Measurements from ENCODE around the gene NOS1AP.
"Not testable (repeated sequence)": the region's sequence is repeated elsewhere in the genome, so short reads cannot be mapped to it uniquely, and the experiment has no call there.

The NOS1AP gene

GRCh38 chr1:162195567-162195966 lies 126.1 kb downstream of the NOS1AP start:
- DNase-seq (ENCODE audit: low spot score) = no peak

GRCh38 chr1:162196387-162196786 lies 126.9 kb downstream of the NOS1AP start:
- DNase-seq (ENCODE audit: low spot score) = no peak

DNA sequence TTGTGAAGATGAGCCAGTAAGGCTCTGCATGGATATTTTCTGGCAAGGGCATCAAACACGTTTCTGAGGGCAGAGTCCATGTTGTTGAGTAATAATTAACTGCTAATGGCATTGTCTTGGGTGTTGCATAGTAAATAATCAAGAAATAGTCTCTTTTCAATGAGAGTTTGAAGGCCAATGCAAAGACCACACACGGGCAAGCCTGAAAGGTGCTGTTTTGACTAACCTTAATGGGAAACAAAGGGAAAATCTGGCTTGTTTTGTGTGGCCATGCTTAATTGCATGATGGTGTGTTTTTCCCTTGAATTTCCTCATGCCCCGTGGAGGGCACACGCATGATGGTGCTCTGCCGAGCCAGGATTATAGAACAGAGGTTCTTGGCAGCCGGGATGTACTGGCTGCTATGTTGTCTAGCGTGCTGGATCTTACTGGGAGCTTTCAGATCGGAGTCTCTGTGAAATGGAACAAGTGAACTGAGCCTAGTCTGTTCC lies 127.6 kb downstream of the NOS1AP start:
- no peak for DNase-seq (ENCODE audit: low spot score)

DNA sequence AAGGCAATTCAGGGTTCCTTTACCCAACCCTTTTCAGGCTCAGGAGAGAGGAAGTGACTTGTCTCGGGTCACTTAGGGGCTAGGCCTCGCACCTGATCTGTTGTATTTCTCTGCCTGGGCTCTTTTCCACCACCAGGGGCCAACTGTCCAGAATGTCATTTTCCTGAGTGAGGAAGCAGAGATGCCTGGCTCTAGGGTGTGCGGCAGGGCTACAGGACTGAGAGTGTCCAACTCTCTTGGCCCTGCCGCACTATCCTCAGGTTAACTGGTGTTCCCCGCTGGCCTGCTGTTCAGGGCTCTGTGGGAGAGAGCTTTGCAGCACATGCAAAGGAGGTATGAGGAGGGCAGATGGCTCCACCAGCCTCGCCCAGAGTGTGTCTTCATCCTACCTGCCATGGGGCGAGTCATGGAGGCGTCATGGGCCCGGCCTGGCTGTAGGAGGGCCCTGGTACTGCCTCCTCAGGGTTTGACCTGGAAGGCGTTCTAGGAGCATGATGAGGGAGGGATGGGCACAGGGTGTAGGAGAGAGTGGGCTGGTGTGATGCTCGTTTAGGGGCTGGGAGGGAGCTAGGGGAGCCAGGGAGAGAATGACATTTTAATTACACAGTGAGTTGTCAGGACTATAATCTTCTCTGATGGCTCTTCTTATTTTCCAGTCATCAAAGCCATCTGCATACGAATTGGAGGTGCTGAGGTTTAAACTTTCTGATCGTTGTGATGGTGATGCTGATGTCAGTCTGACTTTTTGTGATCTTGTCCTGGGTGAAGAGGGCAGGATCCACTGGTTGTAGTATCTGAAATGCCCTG lies 128.3 kb downstream of the NOS1AP start:
- DNase-seq (ENCODE audit: low spot score) = no peak

- DNase-seq (ENCODE audit: low spot score) = no peak
These were observed 130.8 kb downstream of the NOS1AP start for GRCh38 chr1:162200096-162200847.

- DNase-seq (ENCODE audit: low spot score) = not testable (repeated sequence)
These were observed 131.6 kb downstream of the NOS1AP start for GRCh38 chr1:162201062-162201461.

DNA sequence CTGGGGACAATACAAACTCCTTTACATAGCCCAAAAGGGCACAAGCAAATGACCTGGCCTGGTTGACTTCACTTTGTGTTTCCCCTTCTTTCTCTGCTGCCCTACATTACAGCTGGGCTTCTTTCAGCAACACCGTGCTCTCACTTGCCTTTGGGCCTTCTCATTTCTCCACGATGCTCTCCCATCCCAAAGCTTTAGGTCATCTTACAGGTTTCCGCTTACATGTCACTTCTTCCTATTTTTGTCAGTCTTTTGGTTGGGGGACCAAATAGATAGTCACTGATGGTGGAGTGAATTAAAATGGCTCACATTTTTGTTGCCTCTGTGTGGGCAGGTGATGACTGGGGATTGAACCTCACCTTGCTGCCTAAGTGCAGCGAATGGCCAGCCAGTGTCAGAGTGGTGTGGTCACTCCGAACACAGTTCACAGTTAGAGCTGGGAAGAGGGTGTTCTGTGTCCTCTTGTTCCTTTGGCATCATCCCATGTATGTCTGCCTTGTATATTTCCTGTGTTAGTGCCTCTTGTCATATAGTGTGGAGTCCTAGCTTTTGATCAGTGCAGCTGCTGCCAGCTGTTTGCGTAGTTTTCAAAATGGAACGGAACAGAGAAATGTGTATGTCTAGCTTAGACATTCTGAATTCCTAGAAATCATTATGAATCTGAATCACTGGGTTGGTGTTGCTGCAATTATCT lies 134.8 kb downstream of the NOS1AP start:
- DNase-seq (ENCODE audit: low spot score) = no peak

- DNase-seq (ENCODE audit: low spot score) = no peak
These were observed 135.3 kb downstream of the NOS1AP start for GRCh38 chr1:162204823-162205155.

- DNase-seq (ENCODE audit: low spot score) = no peak
These were observed 136.8 kb downstream of the NOS1AP start for GRCh38 chr1:162206300-162206699.

DNA sequence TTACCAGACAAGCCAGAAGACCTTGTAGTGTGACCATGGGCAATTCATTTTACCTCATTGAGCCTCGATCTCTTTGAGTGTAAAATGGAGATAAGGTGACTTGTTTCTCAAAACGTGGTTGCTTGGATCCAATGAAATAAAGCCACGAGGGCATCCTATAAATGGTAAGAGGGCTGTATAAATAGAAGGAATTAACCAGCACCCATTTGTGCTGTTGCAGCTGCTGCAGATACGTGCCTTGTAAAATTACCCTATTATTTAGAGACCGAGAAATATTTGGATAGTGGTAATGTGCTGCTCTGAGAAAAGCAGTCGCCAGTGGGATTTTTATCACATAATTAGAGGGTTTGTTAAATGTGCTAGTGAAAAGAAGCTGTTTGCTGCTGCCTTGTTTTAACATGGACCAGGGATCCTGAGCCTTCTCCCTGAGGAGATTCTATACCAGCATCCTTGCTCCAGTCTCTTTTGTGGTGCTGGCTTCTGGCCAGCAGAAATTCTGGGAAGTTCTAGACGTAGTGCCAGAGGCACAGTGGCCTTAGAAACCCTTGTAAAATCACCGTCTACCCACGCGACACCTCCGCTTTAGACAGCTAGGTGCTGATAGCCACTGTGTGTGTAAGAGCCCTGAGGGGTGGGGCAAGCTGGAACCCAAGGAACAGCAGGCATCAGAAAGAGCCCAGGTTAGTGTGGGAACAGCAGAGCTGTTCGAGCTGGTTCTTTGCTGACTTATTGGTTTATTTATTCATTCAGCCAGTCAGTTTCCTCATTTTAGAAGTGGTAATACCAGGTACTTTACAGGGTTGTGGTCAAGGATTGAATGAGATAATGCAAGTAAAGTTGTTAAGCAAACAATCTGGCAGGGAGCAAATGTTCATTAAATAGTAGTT lies 137.5 kb downstream of the NOS1AP start:
- no peak for DNase-seq (ENCODE audit: low spot score)

DNA sequence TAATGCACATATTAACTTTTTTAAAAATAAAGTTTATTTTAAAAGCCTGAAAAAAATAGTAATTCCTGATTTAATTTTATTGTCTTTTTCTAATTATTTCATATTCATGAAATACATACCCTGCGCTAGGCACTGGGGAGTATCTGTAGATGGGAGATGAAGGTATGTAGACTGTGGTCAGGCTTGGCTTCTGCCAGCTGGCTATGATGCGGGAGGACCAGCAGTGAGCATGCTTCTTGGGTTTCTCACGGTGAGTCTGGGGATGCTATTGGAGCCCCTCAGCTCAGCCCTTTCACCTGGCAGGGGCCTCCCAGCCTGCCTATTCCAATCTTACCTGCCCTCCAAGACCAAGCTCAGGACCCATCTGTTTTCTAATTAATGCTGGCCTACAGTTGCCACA lies 138.4 kb downstream of the NOS1AP start:
- no peak for DNase-seq (ENCODE audit: low spot score)

DNA sequence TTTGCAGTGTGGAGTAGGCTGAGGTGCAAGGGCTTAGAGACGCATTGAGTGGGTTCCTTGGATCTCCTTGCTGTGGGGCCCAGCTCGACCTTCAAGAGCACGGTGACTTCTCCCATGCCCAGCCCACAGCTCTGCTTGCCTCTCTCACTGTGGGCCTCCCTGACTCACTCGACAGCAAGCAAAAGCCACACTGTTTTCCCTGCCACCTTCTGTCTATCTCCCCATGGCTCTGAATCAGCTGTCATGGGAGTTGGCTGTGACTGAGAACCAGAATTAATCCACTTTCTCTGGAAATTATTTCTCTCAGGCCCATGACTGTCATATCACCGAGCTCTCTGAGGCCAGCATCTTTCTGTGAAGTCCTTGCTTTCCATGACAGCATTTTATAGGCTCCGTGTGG lies 140.7 kb downstream of the NOS1AP start:
- no peak for DNase-seq (ENCODE audit: low spot score)

DNA sequence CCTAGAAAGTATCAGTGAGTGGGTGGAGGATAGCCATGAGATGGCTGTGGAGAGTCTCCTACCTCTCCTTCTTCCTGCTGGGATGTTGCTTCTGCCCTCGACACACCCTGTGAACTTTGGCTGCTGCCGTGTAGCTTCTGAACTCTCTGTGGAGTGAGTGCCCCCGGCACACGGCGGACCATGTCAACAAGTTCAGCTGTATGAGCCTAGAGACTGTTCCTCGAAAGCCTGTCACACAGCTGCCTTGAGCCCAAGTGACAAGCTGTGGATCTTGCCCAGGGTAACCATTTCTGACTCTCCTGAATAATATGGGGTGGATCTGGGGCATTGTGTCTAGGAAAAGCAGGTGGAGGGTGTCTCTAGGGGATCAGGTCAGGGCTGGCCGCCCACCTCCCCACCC lies 143.2 kb downstream of the NOS1AP start:
- no peak for DNase-seq (ENCODE audit: low spot score)

DNA sequence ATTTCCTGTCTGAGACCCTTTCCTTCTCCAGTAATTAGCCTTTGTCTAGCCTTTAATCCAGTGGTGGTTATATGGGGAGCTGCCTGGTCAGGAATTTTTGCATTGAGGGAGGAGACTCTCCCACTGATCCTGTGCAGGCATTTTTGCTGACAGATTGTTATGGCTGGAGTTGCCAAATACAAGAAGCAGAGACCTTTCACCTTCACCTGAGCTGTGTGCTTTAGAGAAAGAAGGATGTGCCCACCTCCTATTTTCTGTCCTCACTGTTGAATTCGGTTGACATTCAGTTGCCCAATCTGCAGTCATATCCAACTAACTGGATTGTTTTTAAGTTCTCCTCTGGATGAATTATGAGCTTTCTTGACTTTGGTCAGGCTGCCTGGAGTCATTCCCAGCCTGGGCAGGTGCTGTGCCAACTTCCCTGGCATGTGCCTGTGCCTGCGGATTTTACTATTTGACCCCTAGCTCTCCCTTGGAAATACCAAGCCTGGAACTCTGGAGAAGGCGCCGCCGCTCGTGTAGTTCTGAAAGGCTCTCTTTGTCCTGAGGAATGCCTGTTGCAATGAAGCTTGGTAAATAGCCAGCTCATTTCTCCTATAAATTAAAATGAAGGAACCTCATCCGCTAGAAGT lies 143.9 kb downstream of the NOS1AP start:
- DNase-seq (ENCODE audit: low spot score) = no peak

DNA sequence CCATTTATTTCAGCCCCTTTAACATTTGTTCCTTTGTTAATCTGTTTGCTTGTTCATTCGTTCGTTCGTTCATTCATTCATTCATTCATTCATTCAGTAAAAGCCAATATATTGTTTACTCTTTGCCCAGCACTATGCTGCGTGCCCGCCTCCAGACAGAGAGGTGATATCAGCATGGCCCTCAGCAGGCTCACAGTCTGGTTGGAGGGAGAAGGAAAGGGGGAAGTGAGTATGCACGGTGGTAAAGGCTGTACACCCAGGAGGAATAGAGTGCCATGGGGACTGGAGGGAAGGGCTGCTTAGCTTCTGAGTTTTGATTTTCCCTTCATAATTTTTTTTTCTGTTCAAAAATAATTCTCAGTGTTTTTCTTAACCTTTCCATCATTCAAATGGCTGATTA lies 144.7 kb downstream of the NOS1AP start:
- no peak for DNase-seq (ENCODE audit: low spot score)

DNA sequence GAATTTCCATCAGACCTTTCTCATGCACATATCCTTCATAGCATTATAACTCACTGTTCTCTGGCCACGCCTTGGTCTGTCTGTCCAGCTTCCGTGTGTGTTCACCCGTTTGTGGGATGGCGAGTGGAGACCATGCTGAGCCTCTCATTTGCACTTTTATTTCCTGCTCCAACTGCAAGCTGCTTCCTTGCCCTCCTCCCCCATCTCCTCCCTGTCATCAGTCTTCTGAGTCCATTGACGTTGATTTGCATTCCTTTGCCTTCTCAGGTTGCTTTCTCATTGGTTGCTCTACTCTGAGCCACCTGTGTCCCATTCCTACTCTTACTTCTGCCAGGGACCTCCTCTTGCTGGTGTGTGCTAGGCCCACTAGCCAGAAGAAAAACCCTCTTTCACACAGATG lies 146.4 kb downstream of the NOS1AP start:
- no peak for DNase-seq (ENCODE audit: low spot score)

GRCh38 chr1:162216604-162217003 lies 147.1 kb downstream of the NOS1AP start:
- no peak for DNase-seq (ENCODE audit: low spot score)

DNA sequence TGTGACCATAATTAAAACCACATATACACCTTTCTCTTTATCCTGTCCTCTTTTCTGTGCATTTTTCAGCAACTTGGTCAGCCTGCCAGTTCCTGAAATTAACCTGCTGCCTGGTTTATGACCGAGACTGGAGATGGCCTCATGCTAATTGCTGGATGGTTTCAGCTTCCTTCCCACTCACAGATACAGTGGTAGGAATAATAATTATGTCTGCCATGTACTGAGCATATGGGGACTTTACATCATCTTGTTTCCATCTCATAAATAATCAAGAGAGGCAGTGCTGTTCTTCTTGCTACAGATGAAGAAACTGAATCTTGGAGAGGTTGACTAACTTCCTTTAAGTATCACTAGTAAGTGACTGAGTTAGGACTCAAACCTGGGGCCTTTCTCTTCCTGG lies 148.2 kb downstream of the NOS1AP start:
- DNase-seq (ENCODE audit: low spot score) = no peak

DNA sequence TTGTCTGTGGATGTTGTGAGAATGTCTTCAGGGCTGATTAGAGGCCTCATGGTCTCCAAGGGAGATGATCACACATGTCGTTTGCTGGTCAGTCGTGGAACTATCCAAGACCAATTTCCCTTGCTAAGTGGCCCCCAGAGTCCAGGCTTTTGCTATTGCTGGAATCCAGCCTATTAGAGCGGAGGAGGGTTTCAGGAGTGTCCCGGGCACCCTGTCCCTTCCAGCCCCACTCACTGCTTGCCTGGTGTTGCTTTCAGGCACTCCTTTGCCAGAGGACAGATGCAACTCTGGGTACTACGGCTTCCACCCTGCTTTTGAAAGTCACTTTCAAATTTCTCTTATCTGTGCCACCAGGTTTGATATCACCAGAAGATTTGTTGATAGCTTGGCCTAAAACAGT lies 149.1 kb downstream of the NOS1AP start:
- no peak for DNase-seq (ENCODE audit: low spot score)

DNA sequence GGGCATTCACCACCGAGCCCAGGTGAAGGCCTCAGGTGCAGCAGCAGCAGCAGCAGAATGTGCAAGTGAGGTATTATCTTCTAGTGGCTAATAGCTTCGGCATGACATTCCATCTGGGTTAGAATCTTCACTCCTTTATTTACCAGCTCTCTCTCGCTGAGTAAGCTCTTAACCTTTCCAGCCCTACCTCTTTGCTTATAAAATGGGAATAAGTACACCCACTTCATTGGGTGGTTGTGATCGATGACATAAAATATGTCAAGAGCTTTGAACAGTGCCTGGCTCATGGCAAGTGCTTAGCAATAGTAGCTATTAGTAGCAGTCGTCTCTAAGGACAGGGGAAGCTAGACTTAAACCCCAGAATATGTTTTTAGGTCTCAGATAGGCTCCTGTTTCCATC lies 149.5 kb downstream of the NOS1AP start:
- peak; percentile 34 for DNase-seq (ENCODE audit: low spot score)

DNA sequence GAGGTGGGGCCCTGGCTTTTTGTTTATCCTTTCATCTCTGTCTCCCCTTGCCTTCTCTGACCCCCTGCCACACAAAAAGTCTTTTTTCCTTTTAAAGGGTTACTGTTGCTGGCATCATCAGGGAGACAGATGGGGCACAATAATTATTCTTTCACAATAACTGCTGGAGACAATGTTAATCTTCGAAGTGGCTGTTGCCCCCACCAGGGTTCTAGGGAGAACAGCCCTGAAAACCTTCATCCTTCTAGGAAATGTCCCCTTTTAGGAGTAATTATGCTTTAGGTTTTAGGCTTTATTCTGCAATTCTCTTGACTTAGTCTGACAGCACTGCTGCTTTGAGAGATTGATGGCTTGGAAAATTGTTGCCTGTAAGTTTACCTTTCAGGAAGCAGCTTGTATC lies 150.0 kb downstream of the NOS1AP start:
- DNase-seq (ENCODE audit: low spot score) = no peak
